ENCODE data around the gene IFRD2.

- TF ChIP-seq, protein P1, sequence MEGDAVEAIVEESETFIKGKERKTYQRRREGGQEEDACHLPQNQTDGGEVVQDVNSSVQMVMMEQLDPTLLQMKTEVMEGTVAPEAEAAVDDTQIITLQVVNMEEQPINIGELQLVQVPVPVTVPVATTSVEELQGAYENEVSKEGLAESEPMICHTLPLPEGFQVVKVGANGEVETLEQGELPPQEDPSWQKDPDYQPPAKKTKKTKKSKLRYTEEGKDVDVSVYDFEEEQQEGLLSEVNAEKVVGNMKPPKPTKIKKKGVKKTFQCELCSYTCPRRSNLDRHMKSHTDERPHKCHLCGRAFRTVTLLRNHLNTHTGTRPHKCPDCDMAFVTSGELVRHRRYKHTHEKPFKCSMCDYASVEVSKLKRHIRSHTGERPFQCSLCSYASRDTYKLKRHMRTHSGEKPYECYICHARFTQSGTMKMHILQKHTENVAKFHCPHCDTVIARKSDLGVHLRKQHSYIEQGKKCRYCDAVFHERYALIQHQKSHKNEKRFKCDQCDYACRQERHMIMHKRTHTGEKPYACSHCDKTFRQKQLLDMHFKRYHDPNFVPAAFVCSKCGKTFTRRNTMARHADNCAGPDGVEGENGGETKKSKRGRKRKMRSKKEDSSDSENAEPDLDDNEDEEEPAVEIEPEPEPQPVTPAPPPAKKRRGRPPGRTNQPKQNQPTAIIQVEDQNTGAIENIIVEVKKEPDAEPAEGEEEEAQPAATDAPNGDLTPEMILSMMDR (conservative IDR thresholded peaks at IDR 0.05 in 1 of 2, IDR thresholded peaks at IDR 0.05 in 1 of 2; ENCODE audit: extremely low read depth in 1 of 2, insufficient read depth in 1 of 2, low read depth in 1 of 2, low read length in 2 of 2), result no peak
- no peak for TF ChIP-seq EZH2 (IDR thresholded peaks at IDR 0.05; ENCODE audit: borderline replicate concordance, low read length)
Observed at GRCh38 chr3:50314342-50314741, 22.1 kb upstream of the IFRD2 start.
